ENCODE results near the gene SSH2.

DNA sequence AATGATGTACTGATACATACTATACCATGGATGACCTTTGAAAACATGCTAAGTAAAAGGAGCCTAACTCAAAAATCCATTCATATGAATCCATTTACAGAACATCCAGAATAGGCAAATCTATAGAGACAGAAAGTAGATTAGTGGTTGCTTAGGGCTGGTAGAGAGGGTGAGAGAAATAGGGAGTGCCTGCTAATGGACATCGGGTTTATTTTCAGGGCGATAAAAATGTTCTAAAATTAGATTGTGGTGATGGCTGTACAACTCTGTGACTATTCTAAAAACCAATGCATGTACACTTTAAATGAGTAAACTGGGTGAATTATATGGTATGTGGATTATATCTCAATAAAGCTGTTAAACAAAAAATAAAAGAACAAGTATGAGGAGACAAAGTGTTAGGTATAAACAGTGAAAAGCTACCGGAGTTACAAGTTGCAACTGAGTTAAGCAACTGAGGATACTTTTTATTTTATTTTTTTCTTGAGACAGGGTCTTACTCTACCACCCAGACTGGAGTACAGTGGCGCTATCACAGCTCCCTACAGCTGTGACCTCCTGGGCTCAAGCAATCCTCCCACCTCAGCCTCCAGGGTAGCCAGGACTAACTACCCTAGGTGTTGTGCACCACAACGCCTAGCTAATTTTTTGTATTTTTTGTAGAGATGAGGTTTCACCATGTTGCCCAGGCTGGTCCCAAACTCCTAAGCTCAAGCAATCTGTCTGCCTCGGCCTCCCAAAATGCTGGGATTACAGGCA, 231.8 kb downstream of the SSH2 start:
- TF ChIP-seq, protein P1, sequence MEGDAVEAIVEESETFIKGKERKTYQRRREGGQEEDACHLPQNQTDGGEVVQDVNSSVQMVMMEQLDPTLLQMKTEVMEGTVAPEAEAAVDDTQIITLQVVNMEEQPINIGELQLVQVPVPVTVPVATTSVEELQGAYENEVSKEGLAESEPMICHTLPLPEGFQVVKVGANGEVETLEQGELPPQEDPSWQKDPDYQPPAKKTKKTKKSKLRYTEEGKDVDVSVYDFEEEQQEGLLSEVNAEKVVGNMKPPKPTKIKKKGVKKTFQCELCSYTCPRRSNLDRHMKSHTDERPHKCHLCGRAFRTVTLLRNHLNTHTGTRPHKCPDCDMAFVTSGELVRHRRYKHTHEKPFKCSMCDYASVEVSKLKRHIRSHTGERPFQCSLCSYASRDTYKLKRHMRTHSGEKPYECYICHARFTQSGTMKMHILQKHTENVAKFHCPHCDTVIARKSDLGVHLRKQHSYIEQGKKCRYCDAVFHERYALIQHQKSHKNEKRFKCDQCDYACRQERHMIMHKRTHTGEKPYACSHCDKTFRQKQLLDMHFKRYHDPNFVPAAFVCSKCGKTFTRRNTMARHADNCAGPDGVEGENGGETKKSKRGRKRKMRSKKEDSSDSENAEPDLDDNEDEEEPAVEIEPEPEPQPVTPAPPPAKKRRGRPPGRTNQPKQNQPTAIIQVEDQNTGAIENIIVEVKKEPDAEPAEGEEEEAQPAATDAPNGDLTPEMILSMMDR (IDR thresholded peaks at IDR 0.05), result no peak
- no peak for TF ChIP-seq POLR2A (IDR thresholded peaks at IDR 0.05; ENCODE audit: low read depth)
